K562 (cell line): Measurements from ENCODE around the gene COX7A2. TPM values are rescaled to one million over a fixed set of nuclear protein-coding genes. Genes with fewer than 3 reads are reported as not detected.

ENCODE experiments used
- FOXK2 ChIP-seq, 2 experiments: fragments of 450-650 bp; IDR thresholded peaks in 1 of 2; conservative IDR thresholded peaks in 1 of 2; 2 replicates each; pipeline ENCODE4 v1.6.1; 2016; ENCODE audit warnings: low read depth in 2 of 2, mild to moderate bottlenecking in 1 of 2
- POLR2H ChIP-seq: IDR thresholded peaks from 2 replicates; pipeline ENCODE4 v1.6.1; 2016; ENCODE audit warnings: missing genetic modification characterization, low read depth, mild to moderate bottlenecking, control low read depth, missing compliant biosample characterization, moderate library complexity
- SMARCE1 ChIP-seq: fragments of 450-650 bp; IDR thresholded peaks from 2 replicates; pipeline ENCODE4 v1.7.1; 2016; ENCODE audit warnings: mild to moderate bottlenecking
- ZNF316 ChIP-seq: fragments of 450-650 bp; IDR thresholded peaks from 2 replicates; pipeline ENCODE4 v1.6.1; 2016
- polyA plus RNA-seq, 8 experiments: library from polyadenylated mRNA; depleted of rRNA in 4 of 8; stranded (reverse) in 5 of 8; unstranded in 3 of 8; fragments of >200 nt; fragmentation: Nextera tagmentation in 2 of 8; fragmentation: Illumina TruSeq in 1 of 8; extraction: Ambion mirVana in 2 of 8; extraction: Trizol in 1 of 8; gene quantifications; 2 replicates each; pipeline versions ENCODE4 v1.2.1 to v1.2.3, GENCODE V29; 2011 to 2014; ENCODE audit warnings: inconsistent platforms in 1 of 8, missing spikeins in 1 of 8
- total RNA-seq, 7 experiments: library from RNA; depleted of rRNA in 6 of 7; stranded (reverse); fragments of >200 nt in 6 of 7; fragmentation: Illumina TruSeq in 2 of 7; extraction: Trizol in 2 of 7; gene quantifications; 2 replicates each; pipeline versions ENCODE4 v1.2.1 to v1.2.3, GENCODE V29; 2011 to 2021; ENCODE audit warnings: low replicate concordance in 1 of 7
- TF ChIP-seq, protein P1 (sequence below): fragments of 250-450 bp; sonication (Bioruptor Pico); IDR thresholded peaks from 2 replicates; pipeline ENCODE4 v1.5.0; 2021
- TF ChIP-seq, protein P2 (sequence below): sonication (generic); formaldehyde crosslinking; IDR thresholded peaks from 2 replicates; pipeline ENCODE4 v1.8.0; 2022; ENCODE audit warnings: missing genetic modification reagents, mild to moderate bottlenecking, moderate library complexity, borderline replicate concordance
- TF ChIP-seq, protein P3 (sequence below), 2 experiments: fragments of 200-800 bp in 1 of 2; sonication (Bioruptor generic) in 1 of 2; sonication (generic) in 1 of 2; formaldehyde crosslinking in 1 of 2; IDR thresholded peaks in 1 of 2; conservative IDR thresholded peaks in 1 of 2; 2 replicates each; pipeline versions ENCODE4 v1.5.0 to v1.6.1; 2016 to 2020; ENCODE audit warnings: missing compliant biosample characterization in 1 of 2, missing genetic modification characterization in 1 of 2, missing genetic modification reagents in 1 of 2
- TF ChIP-seq, protein P4 (sequence below): fragments of 250-450 bp; sonication (Bioruptor Pico); IDR thresholded peaks from 2 replicates; pipeline ENCODE4 v1.5.0; 2021; ENCODE audit warnings: mild to moderate bottlenecking, moderate library complexity

The COX7A2 gene
- total and polyA plus RNA-seq, 9 of the 15 experiments (the other 6 are each of a cell fraction or from before 2014, with no cell fraction given), result 234 to 2,216 (median 585) TPM

DNA sequence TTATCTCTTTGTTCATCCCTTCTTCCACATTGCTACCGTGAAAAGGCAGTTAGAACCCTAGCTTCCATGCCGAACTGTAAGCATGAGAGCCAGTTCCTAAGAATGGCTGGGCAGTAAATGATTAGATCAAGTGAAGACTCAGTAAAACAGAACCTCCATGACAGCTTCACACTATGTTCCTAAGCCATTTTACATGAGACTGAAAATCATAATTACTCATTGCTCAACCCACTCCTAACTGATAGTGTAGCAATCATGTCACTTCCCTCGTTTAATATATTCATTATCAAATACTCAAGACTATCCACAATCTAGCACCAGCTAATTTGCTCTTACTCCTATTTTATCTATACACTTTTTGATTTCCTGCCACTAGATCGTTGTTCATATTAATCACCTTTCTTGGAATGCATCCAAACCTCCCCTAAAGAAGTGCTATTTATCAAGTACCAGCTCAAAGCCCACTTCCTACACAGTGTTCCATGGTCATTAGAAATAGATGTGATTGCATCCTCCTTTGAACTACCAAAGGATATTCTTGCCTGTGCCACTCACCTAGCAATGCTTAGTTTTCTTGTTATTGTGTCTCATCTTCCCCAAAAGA is 35.0 kb upstream of the COX7A2 start (continued):
- TF ChIP-seq, protein P1, sequence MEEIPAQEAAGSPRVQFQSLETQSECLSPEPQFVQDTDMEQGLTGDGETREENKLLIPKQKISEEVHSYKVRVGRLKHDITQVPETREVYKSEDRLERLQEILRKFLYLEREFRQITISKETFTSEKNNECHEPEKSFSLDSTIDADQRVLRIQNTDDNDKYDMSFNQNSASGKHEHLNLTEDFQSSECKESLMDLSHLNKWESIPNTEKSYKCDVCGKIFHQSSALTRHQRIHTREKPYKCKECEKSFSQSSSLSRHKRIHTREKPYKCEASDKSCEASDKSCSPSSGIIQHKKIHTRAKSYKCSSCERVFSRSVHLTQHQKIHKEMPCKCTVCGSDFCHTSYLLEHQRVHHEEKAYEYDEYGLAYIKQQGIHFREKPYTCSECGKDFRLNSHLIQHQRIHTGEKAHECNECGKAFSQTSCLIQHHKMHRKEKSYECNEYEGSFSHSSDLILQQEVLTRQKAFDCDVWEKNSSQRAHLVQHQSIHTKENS (CRISPR knock-in tag), result no peak
- TF ChIP-seq ZNF316 (no peak), FOXK2 (conservative IDR thresholded peaks at IDR 0.05 in 1 of 2, IDR thresholded peaks at IDR 0.05 in 1 of 2; ENCODE audit: low read depth in 2 of 2) (no peak), SMARCE1 (0 out of 2 replicates have a peak, but pooled peaks have one; percentile 22), POLR2H (tag) (no peak)
- TF ChIP-seq, protein P2, sequence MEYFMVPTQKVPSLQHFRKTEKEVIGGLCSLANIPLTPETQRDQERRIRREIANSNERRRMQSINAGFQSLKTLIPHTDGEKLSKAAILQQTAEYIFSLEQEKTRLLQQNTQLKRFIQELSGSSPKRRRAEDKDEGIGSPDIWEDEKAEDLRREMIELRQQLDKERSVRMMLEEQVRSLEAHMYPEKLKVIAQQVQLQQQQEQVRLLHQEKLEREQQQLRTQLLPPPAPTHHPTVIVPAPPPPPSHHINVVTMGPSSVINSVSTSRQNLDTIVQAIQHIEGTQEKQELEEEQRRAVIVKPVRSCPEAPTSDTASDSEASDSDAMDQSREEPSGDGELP (CRISPR knock-in tag), result no peak
- TF ChIP-seq, protein P3, sequence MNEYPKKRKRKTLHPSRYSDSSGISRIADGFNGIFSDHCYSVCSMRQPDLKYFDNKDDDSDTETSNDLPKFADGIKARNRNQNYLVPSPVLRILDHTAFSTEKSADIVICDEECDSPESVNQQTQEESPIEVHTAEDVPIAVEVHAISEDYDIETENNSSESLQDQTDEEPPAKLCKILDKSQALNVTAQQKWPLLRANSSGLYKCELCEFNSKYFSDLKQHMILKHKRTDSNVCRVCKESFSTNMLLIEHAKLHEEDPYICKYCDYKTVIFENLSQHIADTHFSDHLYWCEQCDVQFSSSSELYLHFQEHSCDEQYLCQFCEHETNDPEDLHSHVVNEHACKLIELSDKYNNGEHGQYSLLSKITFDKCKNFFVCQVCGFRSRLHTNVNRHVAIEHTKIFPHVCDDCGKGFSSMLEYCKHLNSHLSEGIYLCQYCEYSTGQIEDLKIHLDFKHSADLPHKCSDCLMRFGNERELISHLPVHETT (CRISPR knock-in tag; conservative IDR thresholded peaks at IDR 0.05 in 1 of 2, IDR thresholded peaks at IDR 0.05 in 1 of 2), result no peak
- TF ChIP-seq, protein P4, sequence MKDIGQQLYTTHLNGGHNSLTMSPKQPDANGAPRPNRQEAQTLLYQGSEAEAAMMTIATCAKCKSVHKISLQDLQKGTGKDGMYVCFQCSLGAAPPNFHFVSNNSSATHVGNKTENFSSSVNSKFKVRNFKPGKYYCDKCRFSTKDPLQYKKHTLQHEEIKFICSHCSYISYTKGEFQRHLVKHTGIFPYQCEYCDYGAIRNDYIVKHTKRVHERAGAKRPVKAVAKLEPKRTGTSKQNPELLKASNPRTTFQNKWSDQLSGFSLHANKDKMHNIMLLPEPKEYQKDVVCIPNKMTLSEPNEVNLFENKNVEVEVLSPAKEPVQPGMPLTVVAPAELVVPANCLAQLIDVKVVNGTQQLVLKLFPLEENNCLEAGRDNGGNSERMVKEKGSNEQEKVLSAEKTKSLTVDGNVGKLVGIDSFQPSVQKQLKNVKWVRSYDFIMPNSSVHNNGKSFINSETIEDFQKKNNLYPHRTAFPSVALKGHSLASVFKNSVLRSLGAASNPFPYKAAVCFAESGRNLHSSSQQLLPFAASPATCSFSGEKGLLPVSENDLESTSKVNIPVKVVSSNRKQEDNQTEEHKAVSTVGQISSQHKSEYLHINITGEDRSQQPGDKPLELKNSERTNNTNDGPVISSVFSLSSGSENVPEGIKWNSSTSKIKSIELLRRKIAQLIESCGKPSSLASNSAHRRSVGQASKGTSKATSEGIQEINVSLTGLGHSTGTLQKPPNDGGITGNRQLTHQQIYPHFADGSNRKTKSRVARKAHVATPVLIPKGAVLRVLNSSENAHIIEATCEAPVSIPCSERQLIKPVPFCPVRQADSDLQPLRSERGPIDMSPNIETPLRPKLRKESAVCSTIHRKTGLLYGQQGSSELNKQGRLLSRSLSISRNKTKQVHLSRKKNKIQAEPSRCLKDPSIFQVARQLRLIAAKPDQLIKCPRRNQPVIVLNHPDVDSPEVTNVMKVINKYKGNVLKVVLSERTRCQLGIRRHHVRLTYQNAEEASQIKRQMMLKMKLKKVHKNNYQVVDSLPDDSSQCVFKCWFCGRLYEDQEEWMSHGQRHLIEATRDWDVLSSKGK (CRISPR knock-in tag), result no peak
